Measurements from ENCODE around the gene TCERG1L. TPM values are rescaled to one million over a fixed set of nuclear protein-coding genes. Genes with fewer than 3 reads are reported as not detected.
A peak's percentile ranks its signal among the peaks of the same experiment; 100 is the strongest.

Gene TCERG1L
- total and polyA plus RNA-seq, 10 donors = 0.03 to 1.2 (median 0.30) TPM; not detected in 3

DNA sequence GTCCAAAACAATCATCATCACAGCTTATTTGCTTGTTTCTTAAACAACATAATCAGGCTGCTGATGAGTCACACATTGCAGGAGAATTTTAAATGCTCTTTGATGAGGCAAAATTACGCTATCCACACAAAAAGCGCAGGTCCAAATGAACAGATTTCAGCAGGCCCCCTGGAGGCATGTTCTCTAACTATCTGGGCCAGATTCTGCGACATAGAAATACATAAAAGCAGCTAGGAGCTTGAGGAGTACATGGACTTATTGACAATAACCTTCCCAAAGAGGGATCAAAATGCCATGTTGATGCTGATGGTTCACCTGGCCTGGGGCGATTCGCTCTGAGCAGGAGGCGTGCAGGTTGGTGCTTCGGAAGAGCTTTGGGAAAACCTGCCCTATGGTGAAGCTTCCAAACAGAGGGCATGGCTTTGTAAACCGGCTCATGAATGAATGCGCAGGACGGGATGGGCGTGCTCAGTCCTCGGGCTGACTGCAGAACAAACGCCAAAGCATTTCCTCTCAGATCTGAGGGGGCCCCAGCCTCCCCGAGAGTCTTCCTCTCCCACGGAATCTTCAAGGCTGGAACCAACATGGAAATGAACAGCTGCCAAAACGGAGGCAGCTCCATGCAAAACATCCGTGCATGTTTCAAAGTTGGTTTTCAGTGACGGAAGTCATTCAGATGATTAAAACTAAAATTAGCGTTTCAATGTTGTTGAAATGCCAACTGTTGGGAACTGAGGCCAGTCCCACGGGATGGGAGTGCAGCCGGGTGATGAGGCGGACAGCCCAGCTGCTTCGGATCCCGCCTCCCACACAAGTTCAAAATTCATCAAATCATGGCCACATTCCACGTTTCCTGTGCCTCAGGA, 179.6 kb downstream of the TCERG1L start:
- 46 to 58% (median 51%) methylated on average over 25 of the region's 25 CpGs for WGBS, 5 donors
- Histone ChIP-seq H3K4me1 (peaks cover 0 to 31% (median 13%) of the 10 kb centered on the region in 6 donors), H3K36me3 (no peaks in the 10 kb centered on the region), H3K27ac (peak overlapping the region; percentile 58 to 77 (median 72)), H3K9me3 (no peaks in the 10 kb centered on the region), H3K27me3 (replicated peaks in 1 of 7) (peaks cover 0 to 3% (median 0%) of the 10 kb centered on the region in 7 donors), H3K4me3 (no peak overlapping the region)
- intact Hi-C loops (cut with DNase I; ENCODE audit: low total_unique reads) = no loop called here
- peak in 2 of 3 donors; percentile 78 to 82 for TF ChIP-seq POLR2AphosphoS5 (IDR thresholded peaks at IDR 0.05)
- TF ChIP-seq CTCF (IDR thresholded peaks at IDR 0.05 in 8 of 11, conservative IDR thresholded peaks at IDR 0.05 in 3 of 11) = no peak
- peak; percentile 77 for DNase-seq

DNA sequence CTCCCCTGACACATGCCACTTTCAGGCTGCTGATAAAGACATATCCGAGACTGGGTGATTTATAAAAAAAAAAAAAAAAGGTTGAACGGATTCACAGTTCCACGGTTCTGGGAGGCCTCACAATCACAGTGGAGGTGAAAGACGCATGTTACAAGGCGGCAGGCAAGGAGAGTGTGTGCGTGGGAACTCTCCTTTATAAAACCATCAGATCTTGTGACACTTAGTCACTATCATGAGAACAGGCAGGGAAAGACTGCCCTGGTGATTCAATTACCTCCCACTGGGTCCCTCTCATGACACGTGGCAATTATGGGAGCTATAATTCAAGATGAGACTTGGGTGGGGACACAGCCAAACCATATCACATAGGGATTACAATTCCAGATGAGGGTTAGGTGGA, 181.5 kb downstream of the TCERG1L start:
- no peaks in the 10 kb centered on the region for H3K9me3 ChIP-seq
- DNase-seq = no peak
- intact Hi-C loops (cut with DNase I; ENCODE audit: low total_unique reads) = no loop called here
- H3K4me1 ChIP-seq = peaks cover 0 to 28% (median 13%) of the 10 kb centered on the region in 6 donors
- TF ChIP-seq POLR2AphosphoS5 (IDR thresholded peaks at IDR 0.05) (no peak), CTCF (IDR thresholded peaks at IDR 0.05 in 8 of 11, conservative IDR thresholded peaks at IDR 0.05 in 3 of 11) (no peak), POLR2A (IDR thresholded peaks at IDR 0.05) (no peak)
- no peaks in the 10 kb centered on the region for H3K36me3 ChIP-seq
- no peak overlapping the region for H3K4me3 ChIP-seq
- H3K27me3 ChIP-seq (replicated peaks in 1 of 7) = no peaks in the 10 kb centered on the region
- H3K27ac ChIP-seq = peak overlapping the region in 5 of 8 donors; percentile 22 to 75 (median 38)
- WGBS, 5 donors = 73 to 91% (median 87%) methylated on average over 7 of the region's 7 CpGs

DNA sequence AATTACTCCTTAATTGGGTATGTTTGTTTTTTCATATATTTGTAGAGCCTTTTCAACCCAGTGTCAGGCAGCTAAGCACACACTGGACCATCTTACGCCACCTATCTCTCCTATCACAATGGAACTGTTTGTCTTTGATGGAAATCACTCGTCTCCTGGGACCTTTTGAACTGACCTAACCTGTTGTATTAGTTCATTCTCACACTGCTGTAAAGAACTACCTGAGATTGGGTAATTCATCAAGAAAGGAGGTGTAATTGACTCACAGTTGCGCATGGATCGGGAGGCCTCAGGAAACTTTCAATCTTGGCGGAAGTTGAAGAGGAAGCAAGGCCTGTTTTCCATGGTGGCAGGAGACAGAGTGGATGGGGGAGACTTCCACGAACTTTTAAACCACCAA, 182.0 kb downstream of the TCERG1L start:
- intact Hi-C loops (cut with DNase I; ENCODE audit: low total_unique reads) = no loop called here
- peaks cover 0 to 28% (median 13%) of the 10 kb centered on the region in 6 donors for H3K4me1 ChIP-seq
- no peak overlapping the region for H3K4me3 ChIP-seq
- H3K27ac ChIP-seq = no peak overlapping the region
- H3K9me3 ChIP-seq = no peaks in the 10 kb centered on the region
- no peaks in the 10 kb centered on the region for H3K36me3 ChIP-seq
- TF ChIP-seq POLR2AphosphoS5 (IDR thresholded peaks at IDR 0.05) (no peak), POLR2A (IDR thresholded peaks at IDR 0.05) (no peak), CTCF (IDR thresholded peaks at IDR 0.05 in 8 of 11, conservative IDR thresholded peaks at IDR 0.05 in 3 of 11) (no peak)
- 80 to 87% (median 85%) methylated on average over 6 of the region's 6 CpGs for WGBS, 5 donors
- DNase-seq = no peak
- no peaks in the 10 kb centered on the region for H3K27me3 ChIP-seq (replicated peaks in 1 of 7)

- no peaks in the 10 kb centered on the region for H3K27me3 ChIP-seq (replicated peaks in 1 of 7)
- H3K4me3 ChIP-seq = no peak overlapping the region
- H3K9me3 ChIP-seq = no peaks in the 10 kb centered on the region
- no peaks in the 10 kb centered on the region for H3K36me3 ChIP-seq
- TF ChIP-seq CTCF (IDR thresholded peaks at IDR 0.05 in 8 of 11, conservative IDR thresholded peaks at IDR 0.05 in 3 of 11) = no peak
- TF ChIP-seq POLR2AphosphoS5 (IDR thresholded peaks at IDR 0.05) = no peak
- TF ChIP-seq POLR2A (IDR thresholded peaks at IDR 0.05) = no peak
- H3K4me1 ChIP-seq = peaks cover 0 to 28% (median 13%) of the 10 kb centered on the region in 6 donors
- no peak overlapping the region for H3K27ac ChIP-seq
- WGBS, 5 donors = 52 to 63% (median 56%) methylated on average over 8 of the region's 8 CpGs
- intact Hi-C loops (cut with DNase I; ENCODE audit: low total_unique reads) = no loop called here
- DNase-seq = no peak
Observed at GRCh38 chr10:131128731-131129130, 182.8 kb downstream of the TCERG1L start.
